HG03565 (cell line): ENCODE data around the gene PRPH.

ENCODE experiments used
- ATAC-seq: cut with Tn5 transposase; IDR thresholded peaks from one replicate; pipeline ENCODE4 v1.9.1; 2021; ENCODE audit warnings: mild to moderate bottlenecking, moderate library complexity; ENCODE audit not compliant: unreplicated experiment

Gene PRPH

DNA sequence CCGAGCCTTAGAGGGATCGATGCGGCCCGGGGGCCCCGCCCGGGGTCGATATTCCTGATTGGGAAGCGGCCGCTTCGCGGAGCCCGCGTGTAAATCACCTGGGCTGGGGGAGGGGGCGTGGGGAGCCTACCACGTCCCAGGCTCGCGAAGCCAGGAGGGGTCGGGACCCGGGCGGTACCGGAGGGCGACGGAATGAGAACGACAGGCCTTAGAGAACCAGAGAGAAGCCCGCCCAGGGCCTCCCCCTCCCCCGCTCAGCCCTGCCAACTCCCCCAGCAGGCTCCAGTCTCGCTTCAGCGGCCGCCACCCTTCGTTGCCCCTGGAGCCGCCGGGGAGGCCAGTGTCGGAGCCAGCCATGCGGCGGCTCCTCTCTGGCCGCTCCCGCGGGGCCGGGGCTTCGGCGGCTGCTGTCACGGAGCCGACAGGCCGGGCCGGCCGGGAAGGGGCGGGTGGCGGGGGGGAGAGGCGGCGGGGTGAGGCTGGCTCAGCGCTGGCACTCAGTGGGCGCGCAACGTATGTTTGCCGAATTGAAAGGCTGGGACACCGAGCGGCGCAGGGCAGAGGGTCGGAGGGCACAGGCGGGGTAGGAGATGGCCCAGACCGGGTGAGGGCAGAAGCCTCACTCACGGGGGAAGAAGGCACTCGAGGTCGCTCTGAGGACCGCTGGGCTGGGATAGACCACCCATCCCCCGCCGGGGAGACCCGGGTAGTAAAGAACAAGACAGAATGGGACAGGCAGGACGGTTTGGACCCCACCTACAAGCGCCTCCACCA is 50.3 kb downstream of the PRPH start:
- no peak for ATAC-seq

DNA sequence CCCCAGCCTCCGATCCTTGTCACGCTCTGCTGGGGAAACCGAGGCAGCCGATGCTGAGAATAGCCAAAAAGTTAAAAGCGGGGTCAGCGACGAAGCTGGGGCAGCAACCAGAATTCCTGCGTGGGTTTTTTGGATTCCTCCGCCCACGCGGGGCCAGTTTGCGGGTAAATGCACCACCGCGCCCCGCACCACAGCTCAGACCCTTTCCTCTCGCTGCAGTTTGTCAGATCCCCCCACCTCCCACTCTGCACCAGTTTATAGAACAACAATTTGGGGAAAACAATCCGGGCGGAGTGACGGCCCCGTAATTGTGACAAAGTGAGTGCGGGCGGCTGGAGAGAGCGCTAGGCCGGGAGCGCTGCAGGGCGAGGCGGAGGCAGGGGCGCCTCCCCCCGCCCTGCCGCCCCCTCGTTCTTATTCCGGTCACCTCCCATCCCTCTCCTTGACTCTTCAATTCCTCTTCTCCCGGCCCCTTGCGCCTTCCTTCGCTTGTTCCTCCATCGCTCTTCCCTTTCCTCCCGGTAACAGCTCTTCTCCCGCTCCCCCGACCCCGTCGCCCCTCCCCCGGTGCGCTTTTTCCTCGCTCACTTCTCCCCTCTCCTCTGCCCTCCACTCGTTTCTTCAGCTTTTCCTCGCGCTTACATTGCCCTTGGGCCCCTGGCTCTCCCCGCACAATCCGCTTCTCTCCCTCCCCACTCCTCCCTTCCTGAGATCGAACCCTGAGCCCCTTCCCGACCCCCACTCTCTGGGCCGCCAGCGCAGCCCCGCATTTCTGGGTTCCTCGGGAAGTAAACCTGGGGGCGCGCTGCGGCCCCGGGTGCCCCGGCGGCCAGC is 51.1 kb downstream of the PRPH start:
- no peak for ATAC-seq

DNA sequence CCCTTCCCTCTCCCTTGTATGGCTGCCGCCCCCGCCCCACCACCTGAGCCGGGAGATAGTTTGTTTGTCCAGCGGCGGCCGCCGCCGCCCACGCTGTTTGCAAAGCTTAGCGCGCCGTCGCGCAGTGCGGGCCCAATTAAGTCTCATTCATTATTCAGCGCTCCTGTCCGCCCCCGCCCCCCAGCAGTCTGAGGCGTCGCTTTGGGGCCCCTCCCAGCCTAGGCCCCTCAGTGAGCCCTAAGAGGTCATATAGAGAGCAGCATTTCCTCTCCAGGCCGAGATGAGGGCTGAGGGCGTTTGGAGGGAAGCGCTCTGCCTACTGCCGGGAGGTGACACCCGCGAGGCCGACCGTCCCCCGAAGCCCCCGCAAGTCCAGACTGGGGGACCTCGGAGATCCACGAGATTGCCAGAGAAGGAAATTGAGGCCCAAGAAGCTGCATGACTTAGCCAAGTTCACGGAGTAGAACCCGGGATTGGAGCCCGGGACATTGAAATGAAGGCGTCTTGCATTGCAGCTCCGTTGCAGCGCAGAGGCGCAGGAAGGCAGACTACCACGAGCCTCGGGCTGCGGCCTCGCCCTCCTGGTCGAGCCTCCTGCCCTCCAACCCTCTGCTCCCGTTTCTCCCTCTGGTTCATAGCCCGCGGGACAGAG is 51.8 kb downstream of the PRPH start, which contains the start of gene DNAJC22:
Gene DNAJC22, plus strand, starts transcription at position 230 of the 652 bp plus-strand sequence. CDS start 1,985 bp downstream, outside the sequence.
- no peak for ATAC-seq

DNA sequence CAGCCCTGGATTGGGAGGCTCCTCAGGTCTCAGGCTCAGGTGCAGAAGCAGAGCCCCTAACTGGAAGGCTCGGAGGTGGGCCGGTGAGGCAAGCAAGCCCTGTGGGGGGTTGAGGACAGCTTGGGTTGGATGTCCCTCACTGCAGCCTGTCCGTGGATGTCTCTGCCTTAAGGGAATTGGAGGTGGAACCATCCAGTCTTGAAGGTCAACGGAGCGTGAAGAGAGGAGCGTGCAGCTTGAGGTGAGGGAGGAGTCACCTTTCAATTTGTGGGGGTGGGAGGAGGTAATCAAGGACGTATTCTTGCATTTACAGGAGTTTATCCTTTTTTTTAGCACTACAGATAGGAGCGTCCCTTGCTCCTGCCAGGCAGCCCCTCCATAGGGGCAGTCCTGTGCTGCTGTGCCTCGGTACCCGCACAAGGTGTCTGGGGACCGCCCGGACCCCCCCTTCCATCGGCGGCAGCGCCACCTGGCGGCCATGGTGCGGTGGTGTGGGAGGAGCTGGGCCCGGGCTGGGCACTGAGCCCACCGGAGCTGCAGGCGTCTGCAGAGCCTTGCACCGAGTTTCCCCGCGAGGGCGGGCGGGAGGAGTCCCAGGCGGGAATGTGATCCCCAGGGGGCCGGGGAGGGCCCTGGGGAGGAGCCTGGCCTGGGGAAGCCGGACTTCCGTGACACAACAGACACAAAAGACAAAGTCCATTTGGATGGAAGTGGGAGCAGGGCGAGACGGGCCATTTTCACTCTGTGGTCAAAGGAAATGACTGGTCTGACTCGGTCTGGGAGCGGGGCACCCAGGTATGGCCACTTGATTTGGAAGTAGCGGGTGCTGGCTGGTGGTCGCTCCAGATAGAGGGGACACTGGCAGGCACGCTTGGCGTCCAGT is 52.6 kb downstream of the PRPH start:
- ATAC-seq, result no peak
